ENCODE data around the gene RANBP17. TPM values are rescaled to one million over a fixed set of nuclear protein-coding genes. Genes with fewer than 3 reads are reported as not detected.

The RANBP17 gene
- total RNA-seq, 1 donor from 2014 or later = 49.7 TPM

DNA sequence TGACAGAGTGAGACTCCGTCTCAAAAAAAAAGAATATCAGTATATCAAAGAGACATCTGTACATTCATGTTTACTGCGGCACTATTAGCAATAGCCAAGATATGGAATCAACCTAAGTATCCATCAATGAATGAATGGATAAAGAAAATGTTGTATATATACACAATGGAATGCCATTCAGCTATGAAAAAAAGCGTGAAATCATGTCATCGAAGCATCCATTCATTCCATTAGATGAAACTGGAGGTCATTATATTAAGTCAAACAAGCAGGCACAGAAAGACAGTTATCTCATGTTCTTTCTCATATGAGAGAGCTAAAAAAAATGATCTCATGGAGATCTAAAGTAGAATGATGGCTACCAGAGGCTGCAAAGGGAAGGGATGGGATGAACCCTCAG, 266.3 kb downstream of the RANBP17 start:
- no peak overlapping the region for H3K4me3 Mint-ChIP-seq
- no peak overlapping the region for H3K4me2 ChIP-seq
- H3K4me3 ChIP-seq = no peak overlapping the region
- no peaks in the 10 kb centered on the region for H3K36me3 ChIP-seq
- H3K79me2 ChIP-seq (ENCODE audit: low read depth) = no peaks in the 10 kb centered on the region
- no peak overlapping the region for H3K27ac Mint-ChIP-seq
- no peaks in the 10 kb centered on the region for H4K20me1 ChIP-seq (ENCODE audit: low read depth)
- H3K9me3 Mint-ChIP-seq = no peaks in the 10 kb centered on the region
- DNase-seq (ENCODE audit: low spot score) = no peak
- no peaks in the 10 kb centered on the region for H3K27me3 ChIP-seq
- no peaks in the 10 kb centered on the region for H3K4me1 ChIP-seq
- no peaks in the 10 kb centered on the region for H3K4me1 Mint-ChIP-seq
- H3K27me3 Mint-ChIP-seq (ENCODE audit: insufficient read depth, low read depth) = no peaks in the 10 kb centered on the region
- no peak overlapping the region for H3K27ac ChIP-seq
- peaks cover 2% of the 10 kb centered on the region for H3K36me3 Mint-ChIP-seq
- H3K9ac ChIP-seq = no peak overlapping the region
- no peaks in the 10 kb centered on the region for H3F3A ChIP-seq (ENCODE audit: low read depth)
- no peaks in the 10 kb centered on the region for H3K9me3 ChIP-seq (ENCODE audit: low read depth)
- no peak for TF ChIP-seq EZH2 (IDR thresholded peaks at IDR 0.05)
- TF ChIP-seq, protein P1, sequence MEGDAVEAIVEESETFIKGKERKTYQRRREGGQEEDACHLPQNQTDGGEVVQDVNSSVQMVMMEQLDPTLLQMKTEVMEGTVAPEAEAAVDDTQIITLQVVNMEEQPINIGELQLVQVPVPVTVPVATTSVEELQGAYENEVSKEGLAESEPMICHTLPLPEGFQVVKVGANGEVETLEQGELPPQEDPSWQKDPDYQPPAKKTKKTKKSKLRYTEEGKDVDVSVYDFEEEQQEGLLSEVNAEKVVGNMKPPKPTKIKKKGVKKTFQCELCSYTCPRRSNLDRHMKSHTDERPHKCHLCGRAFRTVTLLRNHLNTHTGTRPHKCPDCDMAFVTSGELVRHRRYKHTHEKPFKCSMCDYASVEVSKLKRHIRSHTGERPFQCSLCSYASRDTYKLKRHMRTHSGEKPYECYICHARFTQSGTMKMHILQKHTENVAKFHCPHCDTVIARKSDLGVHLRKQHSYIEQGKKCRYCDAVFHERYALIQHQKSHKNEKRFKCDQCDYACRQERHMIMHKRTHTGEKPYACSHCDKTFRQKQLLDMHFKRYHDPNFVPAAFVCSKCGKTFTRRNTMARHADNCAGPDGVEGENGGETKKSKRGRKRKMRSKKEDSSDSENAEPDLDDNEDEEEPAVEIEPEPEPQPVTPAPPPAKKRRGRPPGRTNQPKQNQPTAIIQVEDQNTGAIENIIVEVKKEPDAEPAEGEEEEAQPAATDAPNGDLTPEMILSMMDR (IDR thresholded peaks at IDR 0.05) = no peak
- no peak for TF ChIP-seq EZH2phosphoT487 (IDR thresholded peaks at IDR 0.05)
- H2AFZ ChIP-seq (replicated peaks) = no peak overlapping the region

DNA sequence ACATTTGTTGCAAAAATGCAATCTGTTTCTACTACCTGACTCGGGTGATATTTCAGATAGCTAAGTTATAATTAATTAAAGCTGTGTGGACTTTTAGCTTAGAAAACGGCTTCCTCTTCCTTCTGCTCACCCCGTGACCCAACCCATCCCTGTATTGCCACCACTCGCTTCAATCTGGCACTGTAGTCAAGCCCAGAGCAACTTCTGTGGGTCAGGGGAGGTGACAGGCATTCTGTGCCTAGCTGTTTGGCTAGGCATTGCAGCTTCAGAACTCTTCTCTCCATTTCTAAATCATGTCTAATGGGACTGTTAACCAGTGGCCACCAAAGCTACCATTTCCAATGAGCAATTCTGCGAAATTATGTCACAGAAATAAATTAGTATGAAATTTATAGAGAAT, 267.5 kb downstream of the RANBP17 start:
- no peaks in the 10 kb centered on the region for H3K4me1 Mint-ChIP-seq
- TF ChIP-seq EZH2 (IDR thresholded peaks at IDR 0.05) (no peak), EZH2phosphoT487 (IDR thresholded peaks at IDR 0.05) (no peak)
- TF ChIP-seq, protein P1 (IDR thresholded peaks at IDR 0.05) = peak; percentile 10
- H3F3A ChIP-seq (ENCODE audit: low read depth) = no peaks in the 10 kb centered on the region
- H3K4me2 ChIP-seq = no peak overlapping the region
- H3K4me3 ChIP-seq = no peak overlapping the region
- H3K27ac ChIP-seq = no peak overlapping the region
- no peaks in the 10 kb centered on the region for H3K36me3 ChIP-seq
- DNase-seq (ENCODE audit: low spot score) = peak; percentile 6
- H3K27me3 Mint-ChIP-seq (ENCODE audit: insufficient read depth, low read depth) = no peaks in the 10 kb centered on the region
- H3K79me2 ChIP-seq (ENCODE audit: low read depth) = no peaks in the 10 kb centered on the region
- no peaks in the 10 kb centered on the region for H3K9me3 Mint-ChIP-seq
- H3K36me3 Mint-ChIP-seq = peaks cover 2% of the 10 kb centered on the region
- no peaks in the 10 kb centered on the region for H3K9me3 ChIP-seq (ENCODE audit: low read depth)
- H3K4me3 Mint-ChIP-seq = no peak overlapping the region
- H3K4me1 ChIP-seq = no peaks in the 10 kb centered on the region
- no peaks in the 10 kb centered on the region for H3K27me3 ChIP-seq
- H3K27ac Mint-ChIP-seq = no peak overlapping the region
- H2AFZ ChIP-seq (replicated peaks) = no peak overlapping the region
- H3K9ac ChIP-seq = no peak overlapping the region
- H4K20me1 ChIP-seq (ENCODE audit: low read depth) = no peaks in the 10 kb centered on the region

DNA sequence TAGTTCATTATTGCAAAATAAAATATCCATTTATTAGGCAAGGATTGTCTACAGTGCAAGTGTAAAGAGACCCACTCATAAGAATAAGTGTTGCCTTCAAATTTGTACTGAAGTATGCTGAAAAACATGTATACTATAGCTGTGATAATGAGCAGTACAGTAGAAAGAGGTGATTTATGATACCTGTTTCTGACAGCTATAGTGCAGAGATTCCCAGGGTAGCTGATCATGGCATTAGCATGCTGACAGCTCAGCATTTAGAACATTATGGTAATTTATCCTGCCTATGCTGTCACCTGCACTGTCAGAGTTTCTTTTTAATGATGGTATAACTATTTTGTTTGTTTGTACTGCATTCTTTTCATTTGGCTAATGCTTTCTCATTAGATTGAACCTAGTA, 269.7 kb downstream of the RANBP17 start:
- Mint-ChIP-seq H3K27me3 (ENCODE audit: insufficient read depth, low read depth) (no peaks in the 10 kb centered on the region), H3K27ac (no peak overlapping the region), H3K4me1 (no peaks in the 10 kb centered on the region), H3K36me3 (peaks cover 2% of the 10 kb centered on the region), H3K9me3 (no peaks in the 10 kb centered on the region), H3K4me3 (no peak overlapping the region)
- H4K20me1 ChIP-seq (ENCODE audit: low read depth) = no peaks in the 10 kb centered on the region
- no peaks in the 10 kb centered on the region for H3K36me3 ChIP-seq
- no peak overlapping the region for H3K9ac ChIP-seq
- no peaks in the 10 kb centered on the region for H3K79me2 ChIP-seq (ENCODE audit: low read depth)
- DNase-seq (ENCODE audit: low spot score) = no peak
- TF ChIP-seq, protein P1 (IDR thresholded peaks at IDR 0.05) = no peak
- TF ChIP-seq EZH2phosphoT487 (IDR thresholded peaks at IDR 0.05) (no peak), EZH2 (IDR thresholded peaks at IDR 0.05) (no peak)
- H3K27me3 ChIP-seq = no peaks in the 10 kb centered on the region
- no peak overlapping the region for H3K4me3 ChIP-seq
- H3K27ac ChIP-seq = no peak overlapping the region
- H3K4me1 ChIP-seq = no peaks in the 10 kb centered on the region
- H3K4me2 ChIP-seq = no peak overlapping the region
- no peak overlapping the region for H2AFZ ChIP-seq (replicated peaks)
- no peaks in the 10 kb centered on the region for H3F3A ChIP-seq (ENCODE audit: low read depth)
- no peaks in the 10 kb centered on the region for H3K9me3 ChIP-seq (ENCODE audit: low read depth)
